NCI-H2196 (cell line): Measurements from ENCODE around the gene ARNT2.
"Not testable (repeated sequence)": the region's sequence is repeated elsewhere in the genome, so short reads cannot be mapped to it uniquely, and the experiment has no call there.

Experiments
- DNase-seq: peaks from one replicate; lab custom pipeline; 2025; ENCODE audit not compliant: unreplicated experiment; lab: John Stamatoyannopoulos, UW

ARNT2 gene

DNA sequence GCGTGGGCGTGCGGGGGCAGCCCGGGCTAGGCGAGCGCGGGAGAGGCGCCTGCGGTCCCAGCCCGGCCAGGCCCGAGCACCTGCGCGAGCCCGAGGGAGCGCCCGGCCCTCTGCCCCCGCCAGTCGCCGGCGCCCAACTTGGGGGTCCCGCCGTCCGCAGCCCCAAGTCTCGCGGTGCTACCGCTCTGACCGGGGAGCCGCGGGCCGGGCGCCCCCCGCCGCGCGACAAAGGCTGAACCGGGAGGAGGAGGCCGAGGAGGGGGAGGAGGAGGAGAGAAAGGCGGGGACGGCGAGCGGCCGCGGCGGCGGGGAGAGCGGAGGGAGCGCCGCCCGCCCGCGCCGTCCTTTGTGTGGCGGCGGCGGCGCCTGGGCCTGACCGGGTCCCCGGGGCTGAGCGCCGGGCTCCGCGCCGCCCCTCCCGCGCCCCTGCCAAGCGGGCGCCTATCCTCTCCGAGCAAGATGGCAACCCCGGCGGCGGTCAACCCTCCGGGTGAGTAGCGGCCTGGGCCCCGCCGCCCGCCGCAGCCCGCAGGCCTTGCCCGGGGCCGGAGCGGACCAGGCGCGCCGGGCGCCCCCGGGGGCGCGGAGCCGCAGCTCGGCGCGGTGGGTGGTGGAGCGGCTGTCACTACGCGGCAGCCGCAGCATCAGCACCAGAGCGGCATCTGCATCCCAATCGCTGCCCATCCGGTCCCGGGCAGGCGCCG is at the start of gene ARNT2:
Gene ARNT2 (plus strand): TSS at position 326 of the 704 bp plus-strand sequence. CDS start 134 bp downstream, at position 460.
- DNase-seq: peak; percentile 24

GRCh38 chr15:80367094-80367493 is 37.1 kb upstream of the ARNT2 start:
- DNase-seq: no peak

GRCh38 chr15:80367661-80368060 is 36.5 kb upstream of the ARNT2 start:
- DNase-seq: no peak

- no peak for DNase-seq
Observed at GRCh38 chr15:80371924-80372323, 32.3 kb upstream of the ARNT2 start.

DNA sequence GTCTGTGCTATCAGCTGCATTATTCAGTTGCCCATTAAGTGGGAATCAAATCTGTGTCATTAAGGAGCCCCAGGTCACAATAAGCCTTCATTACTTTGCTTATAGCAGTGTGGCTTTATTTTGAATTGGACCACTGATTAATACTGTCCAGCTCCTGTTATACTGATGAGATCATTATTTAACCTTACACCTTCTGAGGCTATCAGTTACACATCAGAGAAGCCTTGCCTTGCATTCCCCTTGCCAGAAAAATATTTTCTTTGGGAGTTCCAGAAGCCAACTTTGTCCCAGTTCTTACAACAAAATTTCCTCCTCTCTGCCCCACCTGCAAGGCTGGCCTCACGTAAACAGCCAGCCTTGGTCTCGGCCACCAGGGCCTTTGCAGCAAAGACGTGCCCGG is 29.7 kb upstream of the ARNT2 start:
- DNase-seq: no peak

DNA sequence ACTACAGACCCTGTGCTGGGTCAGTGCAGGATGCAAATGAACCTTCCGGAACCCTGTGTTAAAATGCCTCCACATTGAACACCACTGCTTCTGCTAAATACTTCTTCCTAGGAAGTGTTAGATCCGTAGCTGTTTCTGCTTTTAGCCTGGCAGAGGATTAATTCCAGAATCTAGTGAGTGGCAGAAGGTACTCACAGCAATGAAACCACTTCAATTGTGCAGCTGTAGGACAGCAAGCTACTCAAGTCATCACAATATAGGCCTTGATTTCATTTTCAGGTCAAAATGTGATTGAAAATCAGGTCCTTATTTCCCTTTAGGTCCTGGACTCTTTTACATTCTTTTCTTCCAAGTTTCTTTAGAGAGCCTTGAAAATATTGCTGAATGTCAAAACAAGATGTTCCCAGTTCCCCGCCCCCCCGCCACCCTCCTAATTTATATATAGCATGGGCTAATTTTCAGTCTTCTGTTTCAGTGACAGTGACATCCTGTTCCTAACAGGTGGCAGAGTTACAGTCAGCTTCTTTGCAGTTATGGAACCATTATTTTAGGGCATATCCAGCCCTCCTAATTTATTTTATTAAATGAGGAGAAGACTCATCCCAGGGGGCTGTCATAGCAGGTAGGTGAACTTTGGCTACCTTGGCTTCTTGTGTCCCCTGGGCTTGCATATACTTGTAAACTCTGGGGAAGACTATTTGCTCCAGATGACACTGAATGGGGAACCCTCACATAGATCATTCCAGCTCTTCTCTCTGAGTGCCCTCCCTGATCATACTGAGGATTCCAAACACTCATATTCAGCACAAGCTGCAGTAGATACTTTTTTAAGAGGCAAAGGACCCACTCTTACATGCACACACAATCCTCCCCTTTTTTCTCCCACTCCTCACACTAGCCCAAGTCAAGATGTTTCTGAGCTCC is 28.0 kb upstream of the ARNT2 start:
- no peak for DNase-seq

DNA sequence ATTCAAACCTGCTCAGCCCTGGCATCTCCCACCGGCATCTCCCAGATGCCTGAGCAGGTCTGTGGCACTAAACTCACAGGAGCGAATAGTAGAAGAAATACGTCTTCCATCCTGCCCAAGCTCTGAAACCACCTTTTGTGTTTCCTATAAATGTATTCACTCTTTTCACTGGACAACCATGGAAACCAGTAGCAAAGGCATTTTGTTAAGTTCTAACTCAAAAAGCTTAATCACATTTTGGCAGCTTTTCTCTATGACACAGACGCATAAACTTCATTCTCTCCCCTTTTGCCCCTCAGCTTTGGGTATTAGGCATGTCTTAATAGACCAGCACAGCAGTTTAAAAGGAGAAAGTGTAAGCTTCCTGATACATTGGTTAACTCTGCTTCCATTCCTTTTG is 24.5 kb upstream of the ARNT2 start:
- DNase-seq: no peak

GRCh38 chr15:80380154-80380553 is 24.0 kb upstream of the ARNT2 start:
- DNase-seq: no peak

- DNase-seq: no peak
Observed at GRCh38 chr15:80382285-80382684, 21.9 kb upstream of the ARNT2 start.

DNA sequence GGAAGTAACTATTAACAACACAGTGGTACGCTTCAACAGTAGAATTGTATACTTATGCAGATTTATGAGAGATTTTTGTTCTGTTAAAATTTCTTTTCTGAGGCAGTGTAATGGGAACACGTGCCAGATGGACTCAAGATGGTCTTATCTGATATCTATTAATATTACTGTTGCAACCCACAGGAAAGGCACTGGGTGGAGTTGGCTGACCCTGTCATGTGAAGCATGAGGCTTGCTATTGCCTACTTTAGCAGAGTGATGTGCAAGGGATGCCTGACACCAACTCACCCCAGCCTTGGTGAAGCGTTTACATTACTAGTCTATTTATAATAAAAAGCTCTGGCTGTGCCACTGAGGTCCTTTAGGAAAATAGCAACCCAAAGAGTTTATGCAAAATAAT is 19.8 kb upstream of the ARNT2 start:
- no peak for DNase-seq

GRCh38 chr15:80386151-80386550 is 18.0 kb upstream of the ARNT2 start:
- no peak for DNase-seq

DNA sequence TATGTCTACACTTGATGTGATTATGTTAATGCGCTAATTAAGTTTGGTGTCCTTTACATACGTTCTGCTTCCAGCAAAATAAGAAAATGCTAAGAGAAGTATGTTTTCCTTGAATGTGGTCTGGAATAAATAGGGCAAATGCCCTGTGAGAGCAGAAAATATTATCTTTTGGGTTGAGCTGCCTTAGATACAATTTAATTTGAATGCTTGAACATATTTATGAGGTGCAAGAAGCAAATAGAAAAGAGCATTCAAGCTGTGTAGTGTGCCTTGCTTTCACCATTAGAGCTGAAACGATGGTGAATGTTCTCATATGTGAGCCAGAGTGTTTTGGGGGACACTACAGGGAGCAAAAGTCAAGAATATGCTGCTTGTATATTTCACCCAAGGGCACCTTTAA is 15.9 kb upstream of the ARNT2 start:
- no peak for DNase-seq

- no peak for DNase-seq
Observed at GRCh38 chr15:80389370-80389769, 14.8 kb upstream of the ARNT2 start.

DNA sequence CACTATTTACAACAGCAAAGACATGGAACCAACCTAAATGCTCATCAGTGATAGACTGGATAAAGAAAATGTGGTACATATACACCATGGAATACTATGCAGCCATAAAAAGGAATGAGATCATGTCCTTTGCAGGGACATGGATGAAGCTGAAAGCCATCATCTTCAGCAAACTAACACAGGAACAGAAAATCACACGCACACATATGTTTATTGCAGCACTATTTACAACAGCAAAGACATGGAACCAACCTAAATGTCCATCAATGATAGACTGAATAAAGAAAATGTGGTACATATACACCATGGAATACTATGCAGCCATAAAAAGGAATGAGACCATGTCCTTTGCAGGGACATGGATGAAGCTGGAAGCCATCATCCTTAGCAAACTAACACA is 13.2 kb upstream of the ARNT2 start:
- not testable (repeated sequence) for DNase-seq

DNA sequence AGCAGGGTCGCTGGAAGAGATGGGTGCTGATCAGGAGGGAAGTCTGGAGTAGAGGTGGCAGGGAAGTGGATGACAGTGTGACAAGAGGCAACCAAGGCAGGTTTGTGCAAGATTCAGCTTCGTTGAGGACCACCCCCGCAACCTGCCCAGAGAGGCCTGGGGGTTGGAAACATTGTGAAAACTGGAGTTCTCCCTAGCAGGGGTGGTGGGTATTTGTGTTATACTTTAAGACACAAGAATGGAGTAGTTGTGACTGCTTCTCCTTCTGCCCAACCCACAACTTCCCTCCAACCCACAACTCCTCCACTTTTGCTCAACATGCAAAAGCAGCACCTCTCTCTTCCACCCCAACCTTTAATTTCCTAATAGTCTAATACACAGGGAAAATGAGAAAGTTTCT is 8.6 kb upstream of the ARNT2 start:
- DNase-seq: no peak

GRCh38 chr15:80396096-80396495 is 8.1 kb upstream of the ARNT2 start:
- DNase-seq: no peak

DNA sequence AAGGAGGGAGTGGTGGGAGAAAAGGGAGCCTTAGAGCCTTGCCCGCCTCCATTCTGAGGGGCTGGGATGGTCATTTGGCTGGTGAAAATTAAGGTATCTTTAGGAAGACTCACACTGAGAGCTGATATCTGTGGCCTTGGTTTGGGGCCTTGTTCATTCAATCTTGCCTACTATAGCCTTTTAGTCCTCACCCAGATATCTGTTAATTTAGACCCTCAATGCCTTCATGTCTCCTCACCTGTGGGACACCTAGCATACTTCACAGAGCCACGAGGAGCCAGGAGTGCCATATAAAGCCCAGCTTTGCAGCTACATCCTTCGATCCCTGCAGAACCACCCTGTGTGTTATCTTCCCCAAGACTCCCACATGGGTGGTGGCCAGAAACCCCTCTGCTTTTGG is 4.7 kb upstream of the ARNT2 start:
- DNase-seq: no peak

GRCh38 chr15:80401456-80401855 is 2.7 kb upstream of the ARNT2 start:
- DNase-seq: peak; percentile 2

DNA sequence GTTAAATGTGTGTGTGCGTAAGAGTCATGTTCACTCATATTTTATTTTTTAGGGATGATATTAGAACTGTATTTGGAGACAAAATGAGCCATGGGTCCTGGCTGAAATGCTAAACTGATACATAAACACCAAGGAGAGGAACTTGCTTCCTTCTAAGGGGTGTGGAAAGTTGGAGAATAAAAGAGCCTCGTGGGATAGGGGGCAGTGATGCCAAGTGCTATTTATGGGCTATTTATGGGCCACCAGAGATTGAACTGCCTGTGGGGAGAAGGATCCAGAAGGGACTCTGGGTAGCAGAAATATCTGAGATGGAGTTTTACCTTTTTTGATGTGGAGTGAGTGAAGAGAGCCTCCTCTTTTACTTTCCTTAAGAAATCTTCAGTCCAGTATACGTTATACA is 1.8 kb upstream of the ARNT2 start:
- no peak for DNase-seq

- DNase-seq: no peak
Observed at GRCh38 chr15:80403712-80404056, 498 bp upstream of the ARNT2 start.

DNA sequence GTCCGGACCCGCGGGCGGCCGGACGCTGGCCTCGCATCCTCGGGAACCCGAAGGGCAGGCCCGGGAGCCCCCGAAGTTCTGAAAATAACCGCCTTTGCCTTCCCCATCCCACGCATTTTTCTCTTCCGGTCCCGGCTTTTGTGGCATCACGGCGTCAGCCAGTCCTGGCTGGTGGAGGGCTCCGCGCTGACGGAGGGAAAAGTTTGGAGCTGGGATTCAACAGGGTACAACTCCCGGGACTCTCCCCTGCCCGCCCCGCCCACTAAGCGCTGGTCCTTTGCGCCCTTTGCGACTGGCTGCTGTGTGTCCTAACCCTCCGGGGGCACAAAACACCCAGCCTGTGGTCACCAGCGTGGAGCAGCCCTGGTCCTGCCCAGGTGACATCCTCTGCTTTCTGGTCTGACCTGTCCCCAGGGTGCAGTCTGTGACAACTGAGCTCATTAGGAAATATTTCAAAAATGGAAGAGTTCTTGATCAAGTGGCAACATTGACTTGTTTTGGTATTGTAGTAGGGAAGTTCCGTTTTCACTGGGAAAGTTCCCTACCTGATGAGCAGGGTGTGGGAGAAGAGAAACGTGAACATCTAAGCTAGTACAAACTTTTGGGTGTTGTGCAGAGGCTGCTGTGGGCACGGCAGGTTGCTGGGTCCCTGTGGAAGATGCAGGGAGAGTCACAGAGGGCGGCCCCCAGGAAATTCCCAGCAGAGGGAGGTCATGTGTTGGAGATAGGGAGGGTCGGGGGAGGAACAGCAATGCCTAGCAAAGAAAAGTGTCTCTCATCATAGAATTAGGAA is 775 bp downstream of the ARNT2 start:
- DNase-seq: no peak

- DNase-seq: no peak
Observed at GRCh38 chr15:80405554-80405850, 1.3 kb downstream of the ARNT2 start.
